SK-N-MC (cell line): Measurements from ENCODE around the gene ZNF574.

Experiments
- DNase-seq: peaks from one replicate; pipeline ENCODE4 v3.0.0-alpha.2; 2011; ENCODE audit warnings: low read depth, low spot score
- H3K27ac ChIP-seq: fragments of 200-600 bp; sonication (generic); 2 replicates; pipeline ENCODE4 v1.5.1; 2016; ENCODE audit warnings: mixed run types
- H3K36me3 ChIP-seq: fragments of 200-600 bp; sonication (generic); 2 replicates; pipeline ENCODE4 v1.6.1; 2017; ENCODE audit warnings: antibody characterized with exemption, low read length, mixed read lengths; ENCODE audit not compliant: insufficient read depth
- H3K4me3 ChIP-seq: fragments of 200-600 bp; sonication (generic); 2 replicates; pipeline ENCODE4 v1.5.1; 2016
- H3K9ac ChIP-seq: fragments of 200-600 bp; sonication (generic); 2 replicates; pipeline ENCODE4 v1.8.0; 2017; ENCODE audit warnings: mixed run types, mixed read lengths; ENCODE audit not compliant: insufficient read length
- H3K9me3 ChIP-seq: fragments of 200-600 bp; sonication (generic); 2 replicates; pipeline ENCODE4 v1.6.1; 2017; ENCODE audit warnings: low read depth, mild to moderate bottlenecking, antibody characterized with exemption, low read length, moderate library complexity, mixed read lengths
- EZH2 ChIP-seq: fragments of 200-600 bp; sonication (generic); IDR thresholded peaks from one replicate; pipeline ENCODE4 v1.6.1; 2017; ENCODE audit warnings: antibody characterized with exemption
- FOXP2 ChIP-seq: optimal IDR thresholded peaks from 2 replicates; pipeline ENCODE3; 2011; ENCODE audit warnings: mild to moderate bottlenecking, moderate library complexity; ENCODE audit not compliant: insufficient read depth; ENCODE audit errors: extremely low read length, control extremely low read depth
- POLR2AphosphoS5 ChIP-seq: IDR thresholded peaks from 2 replicates; pipeline ENCODE4 v1.6.1; 2012; ENCODE audit warnings: mild to moderate bottlenecking, low read depth, low read length, borderline replicate concordance

The ZNF574 gene

GRCh38 chr19:42086188-42086736 lies 10.3 kb downstream of the ZNF574 start:
- Histone ChIP-seq H3K4me3 (no peak overlapping the region), H3K36me3 (peaks cover 7% of the 10 kb centered on the region), H3K9me3 (no peaks in the 10 kb centered on the region), H3K9ac (no peak overlapping the region), H3K27ac (no peak overlapping the region)
- no peak for TF ChIP-seq FOXP2
- no peak for TF ChIP-seq POLR2AphosphoS5
- TF ChIP-seq EZH2 = no peak
- DNase-seq = no peak

DNA sequence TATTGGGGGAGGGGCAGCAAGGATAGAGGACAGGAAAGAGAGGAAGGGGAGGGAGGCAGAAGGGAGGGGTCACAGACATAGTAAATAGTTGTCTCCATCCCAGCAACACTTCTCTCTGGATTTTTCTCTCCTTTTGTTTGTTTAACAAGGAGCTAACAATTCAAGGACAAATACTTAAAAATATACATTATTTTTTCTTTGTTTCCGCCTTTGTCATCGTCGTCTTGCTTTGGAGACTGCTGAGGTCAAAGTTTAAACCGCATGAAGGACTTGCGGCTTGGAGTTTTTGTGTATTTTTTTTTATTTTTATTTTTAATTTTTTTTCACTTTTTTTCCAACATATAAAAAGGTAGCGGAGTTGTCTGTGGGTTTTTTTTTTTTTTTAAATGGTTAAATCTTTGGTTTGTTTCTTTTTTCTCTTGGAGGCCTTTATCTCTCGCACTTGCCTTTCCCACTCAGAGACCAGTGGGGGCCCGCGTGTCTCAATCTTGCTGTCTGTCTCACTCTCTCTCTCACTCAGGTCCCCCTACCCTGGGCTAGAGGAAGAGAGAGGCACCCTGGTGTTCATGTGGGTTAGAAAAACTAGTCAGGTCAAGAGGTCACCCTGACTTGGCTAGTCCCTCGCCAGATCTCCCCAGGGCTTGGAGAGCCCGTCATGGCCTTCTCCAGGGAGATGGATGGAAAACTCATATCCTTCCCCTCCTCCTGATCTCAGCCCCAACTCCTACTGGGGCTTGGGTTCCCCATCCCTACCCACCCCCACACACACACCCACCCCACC lies 11.0 kb downstream of the ZNF574 start:
- DNase-seq = no peak
- no peak overlapping the region for H3K27ac ChIP-seq
- no peak for TF ChIP-seq FOXP2
- TF ChIP-seq POLR2AphosphoS5 = no peak
- TF ChIP-seq EZH2 = no peak
- no peak overlapping the region for H3K4me3 ChIP-seq
- no peaks in the 10 kb centered on the region; the same call in 1 of the 2 replicates for H3K36me3 ChIP-seq
- no peak overlapping the region for H3K9ac ChIP-seq
- H3K9me3 ChIP-seq = no peaks in the 10 kb centered on the region

- no peak overlapping the region for H3K4me3 ChIP-seq
- no peak overlapping the region for H3K27ac ChIP-seq
- TF ChIP-seq POLR2AphosphoS5 = no peak
- no peak for TF ChIP-seq EZH2
- TF ChIP-seq FOXP2 = no peak
- no peak for DNase-seq
- no peak overlapping the region for H3K9ac ChIP-seq
- H3K9me3 ChIP-seq = no peaks in the 10 kb centered on the region
- no peaks in the 10 kb centered on the region for H3K36me3 ChIP-seq
Observed at GRCh38 chr19:42088471-42089190, 12.7 kb downstream of the ZNF574 start.

DNA sequence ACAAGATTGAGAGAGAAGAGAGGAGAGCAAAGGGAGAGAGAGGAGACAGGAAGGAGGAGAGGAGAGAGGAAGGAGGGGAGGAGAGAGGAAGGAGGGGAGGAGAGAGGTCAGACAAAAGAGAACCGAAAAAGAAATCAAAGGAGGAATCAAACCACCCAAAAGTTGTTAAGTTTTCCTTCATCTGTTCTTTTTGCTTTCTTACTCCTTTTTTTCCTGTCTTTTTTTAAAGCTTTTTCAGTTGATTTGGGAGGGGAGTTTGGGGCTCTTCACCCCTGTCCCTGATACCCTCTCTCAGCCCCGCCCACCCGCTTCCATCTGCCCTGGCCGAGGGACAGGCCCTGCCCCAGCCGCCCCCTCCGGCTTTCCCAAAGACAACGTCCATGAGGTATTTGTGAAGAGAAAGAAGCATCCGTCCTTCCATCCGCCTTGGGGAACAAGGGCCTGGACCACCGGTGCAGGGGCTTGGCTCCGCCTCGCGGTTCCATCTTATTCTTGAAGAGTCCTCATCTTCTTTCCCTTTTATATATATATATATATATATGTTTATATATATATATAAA lies 13.3 kb downstream of the ZNF574 start:
- Histone ChIP-seq H3K4me3 (no peak overlapping the region), H3K9ac (no peak overlapping the region), H3K9me3 (no peaks in the 10 kb centered on the region), H3K27ac (no peak overlapping the region), H3K36me3 (no peaks in the 10 kb centered on the region)
- no peak for DNase-seq
- no peak for TF ChIP-seq EZH2
- TF ChIP-seq POLR2AphosphoS5 = no peak
- no peak for TF ChIP-seq FOXP2

GRCh38 chr19:42089772-42090171 lies 13.8 kb downstream of the ZNF574 start:
- H3K9ac ChIP-seq = no peak overlapping the region
- no peaks in the 10 kb centered on the region for H3K9me3 ChIP-seq
- TF ChIP-seq EZH2 (no peak), FOXP2 (no peak), POLR2AphosphoS5 (no peak)
- DNase-seq = no peak
- H3K27ac ChIP-seq = no peak overlapping the region
- no peak overlapping the region for H3K4me3 ChIP-seq
- no peaks in the 10 kb centered on the region for H3K36me3 ChIP-seq

DNA sequence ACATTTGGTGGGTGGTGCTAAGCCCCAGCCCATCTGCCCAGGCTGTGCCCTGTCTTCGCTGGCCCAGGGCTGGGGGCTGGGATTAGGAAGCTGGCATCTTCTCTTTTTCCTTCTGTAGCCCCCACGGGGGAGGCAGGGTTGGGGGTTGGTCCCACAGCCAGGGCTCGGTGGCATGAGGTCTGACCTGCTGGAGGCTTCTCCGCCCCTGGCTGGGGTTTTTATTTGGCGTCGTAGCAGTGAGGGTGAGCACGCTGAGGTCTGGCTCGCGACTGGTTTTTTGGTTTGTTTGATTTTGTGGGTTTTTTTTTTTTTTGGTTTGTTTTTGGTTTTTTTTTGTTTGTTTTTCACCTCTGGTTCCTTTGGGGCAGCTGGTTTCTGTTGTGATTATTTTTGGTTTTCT lies 14.7 kb downstream of the ZNF574 start:
- Histone ChIP-seq H3K9me3 (no peaks in the 10 kb centered on the region), H3K4me3 (no peak overlapping the region), H3K9ac (no peak overlapping the region), H3K27ac (no peak overlapping the region), H3K36me3 (no peaks in the 10 kb centered on the region)
- TF ChIP-seq FOXP2 = no peak
- no peak for TF ChIP-seq POLR2AphosphoS5
- no peak for DNase-seq

DNA sequence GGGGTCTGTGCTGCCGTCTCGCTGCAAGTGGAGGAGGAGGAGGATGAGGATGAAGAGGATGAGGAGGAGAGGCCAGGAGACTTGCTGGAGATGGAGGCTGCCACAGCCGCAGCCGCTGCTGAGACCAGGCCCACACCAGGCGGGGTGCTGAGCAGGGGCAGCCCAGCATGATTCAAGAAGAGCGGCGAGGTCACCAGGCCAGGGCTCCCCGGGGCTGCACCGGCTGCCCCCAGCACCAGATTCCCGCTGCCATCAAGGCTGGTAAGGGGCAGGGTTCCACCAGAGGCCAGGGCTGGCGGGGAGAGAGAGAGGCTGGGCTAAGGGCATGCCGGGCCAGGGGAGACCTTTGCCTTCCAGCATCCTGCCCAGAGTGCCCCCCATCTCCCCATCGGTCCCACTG lies 15.3 kb downstream of the ZNF574 start:
- H3K9me3 ChIP-seq = no peaks in the 10 kb centered on the region
- H3K36me3 ChIP-seq = no peaks in the 10 kb centered on the region
- DNase-seq = no peak
- TF ChIP-seq EZH2 (no peak), FOXP2 (no peak), POLR2AphosphoS5 (no peak)
- H3K27ac ChIP-seq = no peak overlapping the region
- H3K4me3 ChIP-seq = no peak overlapping the region
- no peak overlapping the region for H3K9ac ChIP-seq

- H3K4me3 ChIP-seq = no peak overlapping the region
- DNase-seq = no peak
- H3K36me3 ChIP-seq = no peaks in the 10 kb centered on the region
- H3K9ac ChIP-seq = no peak overlapping the region
- no peaks in the 10 kb centered on the region for H3K9me3 ChIP-seq
- H3K27ac ChIP-seq = no peak overlapping the region
- no peak for TF ChIP-seq EZH2
Observed at GRCh38 chr19:42091742-42092141, 15.8 kb downstream of the ZNF574 start.

DNA sequence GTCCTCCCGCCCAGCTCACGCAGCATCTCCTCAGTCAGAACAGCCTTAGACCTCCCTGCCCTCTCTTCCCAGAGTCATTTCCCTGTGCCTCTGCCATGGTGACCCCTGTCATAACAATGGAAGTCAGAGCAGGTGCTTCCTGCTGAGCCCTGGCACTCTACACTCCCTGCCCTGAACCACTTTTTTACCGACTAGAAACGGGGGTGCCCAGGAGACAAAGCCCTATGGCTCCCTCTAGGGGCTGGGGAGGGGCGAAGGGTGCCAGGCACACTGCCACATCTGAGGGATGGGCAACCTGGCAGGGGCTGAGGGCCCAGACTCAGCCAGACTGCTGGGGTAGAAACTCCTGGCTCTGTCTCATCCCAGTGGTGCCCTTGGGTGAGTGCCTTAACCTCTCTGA lies 16.4 kb downstream of the ZNF574 start:
- Histone ChIP-seq H3K27ac (no peak overlapping the region), H3K9me3 (no peaks in the 10 kb centered on the region), H3K9ac (no peak overlapping the region), H3K36me3 (no peaks in the 10 kb centered on the region), H3K4me3 (no peak overlapping the region)
- DNase-seq = no peak
- TF ChIP-seq FOXP2 (no peak), EZH2 (no peak)
